H1 (cell line): ENCODE results near the gene CHI3L2. TPM values are rescaled to one million over a fixed set of nuclear protein-coding genes. Genes with fewer than 3 reads are reported as not detected.

ENCODE experiments used
- JUN ChIP-seq: IDR thresholded peaks from 2 replicates; pipeline ENCODE4 v1.6.1; 2011; ENCODE audit warnings: low read depth, mild to moderate bottlenecking, improper control_type of control experiment, low read length
- KDM5A ChIP-seq: fragments of 200-600 bp; IDR thresholded peaks from 2 replicates; pipeline ENCODE4 v1.7.1; 2012; ENCODE audit warnings: mild to moderate bottlenecking, low read length, inconsistent platforms, mixed read lengths
- polyA plus RNA-seq, 7 experiments: library from polyadenylated mRNA; depleted of rRNA in 3 of 7; stranded (reverse) in 5 of 7; unstranded in 2 of 7; fragments of >200 nt in 5 of 7; fragments of 200-250 nt in 2 of 7; gene quantifications; 1 replicate in 5 of 7; 2 replicates in 1 of 7; 4 replicates in 1 of 7; pipeline versions ENCODE4 v1.2.1 to v1.2.3, GENCODE V29; 2011 to 2013; ENCODE audit warnings: missing spikeins in 2 of 7, mixed read lengths in 2 of 7
- total RNA-seq: library from RNA; stranded (reverse); fragmentation: NEBNext Ultra II Directional; extraction: Animal tissue kit (Norgen Biotek cat#: 25700); gene quantifications from 2 replicates; pipeline ENCODE4 v1.2.1, GENCODE V29; 2021

The CHI3L2 gene
- total and polyA plus RNA-seq, 2 of the 8 experiments (the other 6 are each of a cell fraction or from before 2014, with no cell fraction given), result not detected

DNA sequence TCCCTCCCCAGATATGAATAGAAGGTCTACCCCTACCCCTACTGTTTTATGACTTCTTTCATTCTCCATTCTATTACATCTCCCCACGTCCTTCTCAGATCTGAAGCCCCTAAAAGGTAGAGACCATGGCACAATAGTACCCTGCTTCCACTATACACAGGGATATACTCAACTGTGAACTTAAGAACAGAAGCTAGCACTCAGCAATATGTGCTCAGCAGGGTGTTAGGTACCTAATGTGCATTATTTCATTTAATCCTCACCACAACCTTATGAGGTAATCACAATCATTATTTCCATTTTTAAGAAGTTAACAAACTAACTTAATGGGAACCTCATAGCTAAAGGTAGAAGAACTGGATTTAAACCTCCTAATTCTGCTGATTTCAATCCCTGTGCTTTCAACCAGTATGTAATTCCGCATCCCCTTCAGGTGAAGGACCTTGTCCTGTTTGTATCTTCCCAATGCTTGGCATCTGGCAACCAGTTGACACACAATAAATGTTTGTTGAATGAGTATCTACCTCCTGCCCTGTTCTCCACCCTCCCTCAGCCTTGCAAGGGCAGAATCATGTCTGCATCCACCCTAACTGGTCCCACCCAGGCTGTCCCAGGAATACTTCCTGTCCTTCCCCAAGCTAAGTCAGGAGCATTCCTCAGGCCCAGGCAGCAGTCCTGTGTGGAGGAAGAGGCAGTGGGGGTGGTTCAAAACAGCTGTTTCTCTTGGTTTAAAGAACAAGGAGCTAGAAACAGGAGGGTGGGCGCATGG lies 33.6 kb upstream of the CHI3L2 start (continued):
- TF ChIP-seq KDM5A, result no peak
- TF ChIP-seq JUN, result no peak
